HG03060 (cell line): ENCODE results near the gene KRT16.
"Not testable (repeated sequence)": the region's sequence is repeated elsewhere in the genome, so short reads cannot be mapped to it uniquely, and the experiment has no call there.

Experiments
- ATAC-seq: cut with Tn5 transposase; IDR thresholded peaks from one replicate; pipeline ENCODE4 v1.9.1; 2021; ENCODE audit warnings: low read depth, moderate number of reproducible peaks; ENCODE audit not compliant: unreplicated experiment

The KRT16 gene

GRCh38 chr17:41586863-41587495 lies 25.6 kb downstream of the KRT16 start, which contains the start of gene KRT14:
KRT14 (minus strand) TSS chr17:41586895; CDS start chr17:41586834, 61 bp downstream.
- no peak for ATAC-seq

GRCh38 chr17:41585301-41586056 lies 27.1 kb downstream of the KRT16 start:
- no peak for ATAC-seq

- not testable (repeated sequence) for ATAC-seq
Measured at GRCh38 chr17:41584331-41584927, 28.1 kb downstream of the KRT16 start.

DNA sequence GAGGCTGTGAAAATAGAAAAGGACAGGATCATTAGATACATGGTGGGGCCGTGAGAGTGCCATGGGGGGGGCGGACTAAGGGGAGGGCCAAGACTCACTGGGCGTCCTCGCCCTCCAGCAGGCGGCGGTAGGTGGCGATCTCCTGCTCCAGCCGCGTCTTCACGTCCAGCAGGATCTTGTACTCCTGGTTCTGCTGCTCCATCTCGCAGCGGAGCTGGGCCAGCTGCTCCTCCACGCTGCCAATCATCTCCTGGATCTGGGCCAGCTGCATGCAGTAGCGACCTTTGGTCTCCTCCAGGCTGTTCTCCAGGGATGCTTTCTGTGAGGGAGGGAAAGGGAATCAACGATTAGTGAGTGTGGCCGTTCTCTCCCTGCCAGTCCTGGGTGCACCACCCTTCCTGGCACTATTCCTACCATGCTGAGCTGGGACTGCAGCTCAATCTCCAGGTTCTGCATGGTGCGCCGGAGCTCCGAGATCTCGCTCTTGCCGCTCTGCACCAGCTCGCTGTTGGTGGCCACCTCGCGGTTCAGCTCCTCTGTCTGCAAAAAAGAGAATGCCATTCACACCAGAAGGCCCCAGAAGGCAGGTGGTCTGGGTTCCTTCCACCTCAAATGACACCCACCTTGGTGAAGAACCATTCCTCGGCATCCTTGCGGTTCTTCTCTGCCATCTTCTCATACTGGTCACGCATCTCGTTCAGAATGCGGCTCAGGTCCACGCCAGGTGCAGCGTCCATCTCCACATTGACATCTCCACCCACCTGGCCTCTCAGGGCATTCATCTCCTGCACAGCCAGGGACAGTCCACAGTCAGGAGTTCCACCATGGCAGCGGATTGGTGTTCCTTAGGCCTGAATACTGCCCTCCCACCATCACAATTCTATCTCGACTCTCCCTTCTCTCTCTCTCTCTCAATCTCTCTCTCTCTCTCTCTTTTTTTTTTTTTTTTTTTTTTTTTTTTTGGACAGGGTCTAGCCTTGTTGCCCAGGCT lies 29.1 kb downstream of the KRT16 start:
- no peak for ATAC-seq

DNA sequence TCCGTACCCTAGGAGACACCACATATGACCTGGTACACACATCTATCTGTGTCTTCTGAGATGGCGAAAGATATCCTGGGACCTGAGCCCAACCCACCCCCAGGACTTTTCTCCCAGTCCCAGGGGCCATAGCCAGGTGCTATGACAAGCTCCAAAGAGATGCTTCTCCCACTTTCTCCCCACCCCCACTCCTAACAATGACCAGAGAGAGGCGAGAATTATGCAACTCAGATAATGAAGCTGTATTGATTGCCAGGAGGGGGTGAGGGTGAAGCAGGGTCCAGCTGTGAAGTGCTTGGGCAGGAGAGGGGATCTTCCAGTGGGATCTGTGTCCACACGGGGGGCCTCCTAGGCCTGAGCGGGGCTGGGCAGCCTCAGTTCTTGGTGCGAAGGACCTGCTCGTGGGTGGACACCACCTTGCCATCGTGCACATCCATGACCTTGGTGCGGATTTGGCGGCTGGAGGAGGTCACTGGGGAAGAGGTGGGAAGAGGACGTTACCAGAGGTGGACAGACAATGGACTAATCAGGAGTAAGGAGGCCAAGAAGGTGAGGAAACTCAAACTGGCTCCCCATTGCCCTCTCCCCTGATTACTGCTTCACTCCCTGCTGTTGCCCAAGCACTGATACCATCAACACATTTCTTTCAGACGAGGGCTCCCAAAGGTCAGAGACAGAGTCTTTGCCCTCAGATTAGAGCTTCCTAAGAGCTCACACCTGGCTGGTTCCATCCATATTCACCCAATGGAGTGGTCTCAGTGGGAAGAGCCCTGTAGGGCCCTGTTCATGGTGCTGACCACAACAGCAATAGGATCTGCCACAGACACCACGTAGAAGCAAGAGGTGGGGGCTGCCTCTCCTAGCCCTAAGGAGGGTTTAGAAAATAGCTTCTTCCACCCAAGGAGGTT lies 30.3 kb downstream of the KRT16 start:
- not testable (repeated sequence) for ATAC-seq

DNA sequence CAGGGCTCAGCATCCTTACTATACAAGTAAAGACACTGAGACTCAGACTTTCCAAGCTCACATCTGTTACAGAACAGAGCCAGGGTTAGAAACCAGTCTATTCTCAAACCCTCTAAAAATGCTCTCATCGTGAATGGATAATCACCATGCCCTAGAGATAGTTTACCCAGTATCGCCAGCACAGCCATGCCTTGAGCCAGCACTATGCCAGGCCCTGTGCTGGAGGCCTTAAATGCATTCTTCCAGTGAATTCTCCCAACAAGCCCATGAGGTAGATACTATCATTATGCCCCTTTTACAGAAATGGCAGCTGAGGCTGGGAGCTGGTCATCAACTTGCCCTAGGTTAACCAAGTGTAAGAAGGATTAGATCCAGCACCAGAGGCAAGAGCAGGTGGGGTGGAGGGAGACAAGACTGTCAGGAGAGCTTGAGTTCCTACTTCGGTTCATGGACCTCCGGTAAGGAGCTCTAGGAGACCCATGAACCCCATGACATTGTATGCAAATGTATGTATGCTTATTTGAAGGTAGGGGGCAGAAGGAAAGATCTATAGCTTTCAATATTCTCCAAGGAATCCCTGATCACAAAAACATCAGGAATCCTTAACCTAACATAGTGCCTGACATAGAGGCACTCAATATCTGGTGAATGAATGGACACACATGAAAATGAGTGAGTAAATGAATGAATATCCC lies 31.1 kb downstream of the KRT16 start:
- ATAC-seq = no peak

DNA sequence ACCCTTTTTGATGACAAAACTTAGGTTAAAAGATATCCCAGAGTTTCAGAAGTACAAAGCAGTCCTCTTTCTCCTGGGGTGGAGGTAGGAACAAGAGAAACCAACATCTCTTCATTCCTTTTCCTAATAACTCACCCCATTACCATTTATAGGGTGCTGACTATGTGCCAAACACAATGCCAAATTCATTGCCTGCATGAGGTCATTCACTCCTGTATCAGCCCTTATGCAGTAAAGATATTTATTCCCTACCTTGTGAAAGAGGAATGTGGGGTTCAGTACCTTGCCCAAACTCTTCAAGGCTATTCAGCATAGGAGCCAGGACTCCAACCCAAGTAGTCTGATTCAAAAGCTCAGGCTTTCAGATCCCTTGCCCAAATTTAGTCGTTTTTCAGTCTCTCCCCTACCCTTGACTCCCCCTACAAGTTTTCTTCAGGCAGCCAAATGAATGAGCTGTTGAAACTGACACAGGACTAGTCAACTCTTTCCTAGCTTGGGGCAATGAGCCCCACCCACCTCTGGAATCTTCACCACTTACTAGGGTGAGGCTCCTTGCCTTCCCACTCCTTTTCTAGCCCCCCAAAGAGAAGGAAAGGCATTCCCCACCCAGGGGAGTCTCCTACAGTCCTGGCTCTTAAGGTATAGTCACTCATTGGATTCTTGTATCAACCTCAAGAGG lies 31.7 kb downstream of the KRT16 start:
- ATAC-seq = no peak

DNA sequence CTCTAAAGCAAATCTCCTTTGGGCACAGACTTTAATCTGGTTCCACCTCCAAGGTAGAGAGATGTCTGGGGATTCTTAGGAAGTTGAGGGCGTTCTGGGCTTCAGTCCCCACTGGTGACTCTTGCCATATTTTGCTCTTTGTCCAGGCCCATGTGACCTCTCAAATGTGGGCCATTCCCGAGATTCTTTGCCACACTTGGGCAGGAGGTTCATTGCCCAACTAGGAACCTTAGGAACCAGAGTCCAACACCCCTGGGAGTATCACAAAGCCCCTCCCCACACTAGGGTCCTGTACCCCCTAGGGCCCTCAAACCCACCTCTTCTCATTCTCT lies 32.4 kb downstream of the KRT16 start:
- ATAC-seq = no peak

GRCh38 chr17:41579484-41580243 lies 32.9 kb downstream of the KRT16 start:
- ATAC-seq = no peak

- ATAC-seq = no peak
Measured at GRCh38 chr17:41578971-41579370, 33.6 kb downstream of the KRT16 start.

DNA sequence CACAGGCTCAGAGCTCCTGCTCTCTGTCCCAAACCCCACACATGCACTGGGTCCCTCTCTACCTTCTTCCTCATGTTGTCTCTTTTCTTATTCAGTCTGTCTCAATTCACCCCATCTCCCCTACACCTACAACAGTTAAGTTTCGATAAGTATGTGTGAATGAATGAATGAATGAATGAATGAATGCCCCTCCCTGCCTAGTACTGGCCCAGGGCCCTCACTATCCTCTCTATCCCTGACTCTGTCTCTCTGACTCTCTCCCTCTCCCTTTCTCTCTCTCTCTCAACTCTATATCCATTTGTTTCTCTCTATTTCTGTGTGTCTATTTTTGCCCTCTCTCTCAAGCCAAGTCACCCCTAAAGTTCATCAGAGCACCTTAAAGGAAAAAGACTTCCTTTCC lies 34.0 kb downstream of the KRT16 start:
- no peak for ATAC-seq

GRCh38 chr17:41576740-41577139 lies 35.8 kb downstream of the KRT16 start:
- not testable (repeated sequence) for ATAC-seq

DNA sequence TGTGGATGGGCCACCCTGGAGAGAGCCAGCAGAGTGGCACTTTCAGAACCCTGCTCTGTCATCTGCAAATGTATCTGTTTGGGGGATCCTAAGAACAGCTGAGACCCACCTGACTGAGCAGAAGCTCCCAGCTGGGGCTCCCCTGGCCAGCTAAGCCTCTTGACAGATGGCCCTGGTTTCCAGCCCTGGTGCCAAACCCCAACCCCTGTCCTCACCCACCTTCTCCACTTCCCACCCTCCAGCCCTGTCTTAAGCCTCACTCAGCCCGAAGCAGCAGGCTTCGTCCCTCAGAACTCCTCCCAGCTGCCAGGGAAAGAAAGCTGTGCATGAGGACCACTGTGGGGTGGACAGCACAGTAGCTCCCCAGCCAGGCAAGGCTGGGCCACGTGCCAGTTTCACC lies 37.2 kb downstream of the KRT16 start:
- no peak for ATAC-seq

DNA sequence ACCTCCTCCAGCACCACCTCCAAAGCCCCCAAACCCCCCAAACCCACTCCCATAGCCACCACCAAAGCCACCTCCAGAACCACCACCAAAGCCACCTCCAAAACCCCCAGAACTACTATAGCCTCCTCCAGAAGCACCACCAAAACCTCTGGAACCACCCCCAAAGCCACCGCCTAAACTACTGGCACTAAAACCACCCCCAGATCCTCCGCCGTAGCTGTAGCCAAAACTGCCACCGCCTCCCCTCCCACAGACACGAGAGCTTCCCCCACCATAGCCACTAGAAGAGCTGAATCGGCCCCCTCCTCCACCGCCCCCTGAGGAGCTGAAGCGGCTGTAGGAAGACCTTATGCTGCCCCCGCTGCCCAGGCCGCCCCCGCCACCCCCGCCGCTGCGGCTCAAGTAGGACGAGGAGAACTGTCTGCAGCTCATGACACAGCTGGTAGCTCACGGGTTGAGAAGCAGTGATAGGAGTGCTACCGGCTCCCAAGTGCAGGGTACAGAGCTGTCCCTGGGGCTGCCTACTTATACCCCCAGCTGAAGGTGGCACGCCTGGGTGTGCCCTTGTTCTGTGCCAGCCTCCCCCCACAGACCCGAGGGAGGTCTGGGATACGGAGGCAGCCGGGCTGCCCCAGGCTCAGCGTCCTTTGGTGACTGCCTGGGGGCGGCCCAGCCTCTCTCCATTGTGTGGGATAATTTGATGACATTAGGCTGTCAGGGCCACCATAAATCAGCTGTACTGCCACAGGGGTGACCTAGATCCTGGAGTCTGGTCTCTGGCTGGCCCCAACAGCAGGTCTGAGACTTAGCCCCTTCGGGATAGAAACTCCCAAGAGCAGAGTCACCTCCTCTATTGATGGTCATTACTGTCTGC lies 40.8 kb downstream of the KRT16 start, which contains the start of gene KRT9:
TSS of gene KRT9 (minus strand) at position 499 of the 874 bp plus-strand sequence. CDS start at position 432, 67 bp downstream.
- no peak for ATAC-seq

- ATAC-seq = no peak
Measured at GRCh38 chr17:41567317-41567716, 45.2 kb downstream of the KRT16 start.

DNA sequence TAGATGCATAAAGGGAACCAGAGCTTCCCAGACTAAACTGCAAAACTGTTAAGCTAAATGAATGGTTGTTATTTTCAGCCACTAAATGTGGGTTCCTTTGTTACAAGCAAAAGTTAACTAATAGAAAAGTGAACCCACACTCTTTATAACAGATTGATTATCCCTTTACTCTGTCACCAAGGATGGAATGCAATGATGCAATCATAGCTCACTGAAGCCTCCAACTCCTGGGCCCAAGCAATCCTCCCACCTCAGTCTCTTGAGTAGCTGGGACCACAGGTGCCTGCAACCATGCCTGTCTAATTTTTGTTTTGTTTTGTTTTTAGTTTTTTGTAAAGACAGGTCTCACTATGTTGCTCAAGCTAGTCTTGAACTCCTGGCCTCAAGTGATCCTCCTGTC lies 47.2 kb downstream of the KRT16 start:
- ATAC-seq = no peak
